ENCODE measurements around the gene NDUFB10. TPM values are rescaled to one million over a fixed set of nuclear protein-coding genes. Genes with fewer than 3 reads are reported as not detected.

The NDUFB10 gene
- total and polyA plus RNA-seq, 2 donors: 103 to 129 TPM

DNA sequence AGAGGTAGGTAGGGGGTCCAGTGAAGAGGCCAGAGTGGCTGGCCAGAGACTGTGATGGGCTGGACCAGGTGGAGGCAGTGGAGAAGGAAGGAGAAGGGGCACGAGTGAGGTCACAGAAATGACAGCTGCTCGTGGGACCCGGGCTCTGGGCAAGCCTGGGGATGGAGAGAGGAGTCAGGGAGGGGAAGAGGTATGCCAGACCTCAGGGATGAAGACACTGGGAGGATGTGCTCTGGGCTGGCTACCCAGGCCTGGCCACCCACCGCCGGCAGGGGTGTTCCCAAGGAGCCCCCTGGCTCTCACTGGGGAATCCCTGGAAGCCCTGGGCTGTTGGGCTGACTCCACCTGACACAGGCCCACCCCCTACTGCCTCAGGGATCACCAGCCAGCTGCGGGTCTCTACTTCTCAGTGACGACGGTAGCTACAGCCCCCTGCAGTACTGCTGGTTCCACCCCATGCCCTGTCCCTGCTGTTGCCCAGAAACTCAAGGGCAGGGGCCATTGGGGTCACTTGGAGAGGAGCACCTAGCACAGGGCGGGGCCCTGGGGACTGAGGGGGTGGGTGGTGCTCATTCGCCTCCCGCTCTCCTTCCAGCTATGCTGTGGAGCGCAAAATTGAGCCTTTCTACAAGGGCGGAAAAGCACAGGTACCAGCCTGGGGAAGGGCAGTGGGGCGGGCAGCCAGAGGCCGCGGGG, 14.3 kb downstream of the NDUFB10 start:
- H3K9me3 ChIP-seq (ENCODE audit: control insufficient read depth in 2 of 2, insufficient read depth in 1 of 2, low read length in 1 of 2): no peaks in the 10 kb centered on the region
- DNase-seq (ENCODE audit: low read depth in 6 of 9, low spot score in 9 of 9): no peak
- H3K4me3 ChIP-seq (ENCODE audit: low read length in 2 of 2): no peak overlapping the region
- peaks cover 7 to 18% of the 10 kb centered on the region in 2 donors for H3K4me1 ChIP-seq (ENCODE audit: control insufficient read depth in 2 of 2, insufficient read depth in 2 of 2, low read length in 2 of 2)
- H3K27me3 ChIP-seq (ENCODE audit: control insufficient read depth in 2 of 2, insufficient read depth in 1 of 2, low read length in 1 of 2): peaks cover 5 to 7% of the 10 kb centered on the region in 2 donors
- no peak overlapping the region for H3K27ac ChIP-seq (ENCODE audit: low read depth in 1 of 2, low read length in 1 of 2)
- peaks cover 37 to 48% of the 10 kb centered on the region in 2 donors for H3K36me3 ChIP-seq (ENCODE audit: control insufficient read depth in 2 of 2, insufficient read depth in 2 of 2, low read length in 1 of 2)
- WGBS: 98% methylated on average over 16 of the region's 16 CpGs

DNA sequence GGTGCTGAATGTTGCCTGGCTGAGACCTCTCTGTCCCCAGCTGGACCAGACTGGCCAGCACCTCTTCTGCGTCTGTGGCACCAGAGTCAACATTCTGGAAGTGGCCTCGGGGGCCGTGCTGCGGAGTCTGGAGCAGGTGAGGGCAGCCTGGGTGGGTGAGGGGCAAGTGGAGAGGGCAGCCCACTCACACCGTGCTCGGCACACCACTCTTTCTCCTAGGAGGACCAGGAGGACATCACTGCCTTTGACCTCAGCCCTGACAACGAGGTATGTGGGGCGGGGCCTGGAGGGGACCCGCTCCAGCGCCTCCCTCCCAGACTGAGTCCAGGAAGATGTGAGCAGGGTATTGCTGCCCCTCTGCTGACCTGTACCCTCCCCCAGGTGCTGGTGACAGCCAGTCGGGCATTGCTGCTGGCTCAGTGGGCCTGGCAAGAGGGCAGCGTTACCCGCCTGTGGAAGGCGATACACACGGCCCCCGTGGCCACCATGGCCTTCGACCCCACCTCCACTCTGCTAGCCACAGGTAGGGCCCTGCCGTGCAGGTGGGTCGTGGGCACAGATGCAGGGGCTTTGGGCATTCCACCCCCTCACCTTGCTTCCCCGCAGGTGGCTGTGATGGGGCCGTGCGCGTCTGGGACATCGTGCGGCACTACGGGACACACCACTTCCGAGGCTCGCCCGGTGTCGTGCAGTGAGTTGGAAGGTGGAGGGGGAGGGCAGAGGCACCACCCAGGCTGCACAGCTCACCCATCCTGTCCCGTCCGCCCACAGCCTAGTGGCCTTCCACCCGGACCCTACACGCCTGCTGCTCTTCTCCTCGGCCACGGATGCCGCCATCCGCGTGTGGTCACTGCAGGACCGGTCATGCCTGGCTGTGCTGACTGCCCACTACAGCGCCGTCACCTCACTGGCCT, 15.1 kb downstream of the NDUFB10 start:
- WGBS: 97% methylated on average over 42 of the region's 42 CpGs
- Histone ChIP-seq H3K4me3 (ENCODE audit: low read length in 2 of 2) (no peak overlapping the region), H3K27ac (ENCODE audit: low read depth in 1 of 2, low read length in 1 of 2) (no peak overlapping the region), H3K27me3 (ENCODE audit: control insufficient read depth in 2 of 2, insufficient read depth in 1 of 2, low read length in 1 of 2) (peaks cover 13 to 15% of the 10 kb centered on the region in 2 donors), H3K36me3 (ENCODE audit: control insufficient read depth in 2 of 2, insufficient read depth in 2 of 2, low read length in 1 of 2) (peaks cover 39 to 51% of the 10 kb centered on the region in 2 donors), H3K4me1 (ENCODE audit: control insufficient read depth in 2 of 2, insufficient read depth in 2 of 2, low read length in 2 of 2) (peaks cover 7 to 18% of the 10 kb centered on the region in 2 donors), H3K9me3 (ENCODE audit: control insufficient read depth in 2 of 2, insufficient read depth in 1 of 2, low read length in 1 of 2) (peaks cover 0 to 2% of the 10 kb centered on the region in 2 donors)
- DNase-seq (ENCODE audit: low read depth in 6 of 9, low spot score in 9 of 9): no peak

- Histone ChIP-seq H3K4me1 (ENCODE audit: control insufficient read depth in 2 of 2, insufficient read depth in 2 of 2, low read length in 2 of 2) (peaks cover 7 to 20% of the 10 kb centered on the region in 2 donors), H3K4me3 (ENCODE audit: low read length in 2 of 2) (no peak overlapping the region), H3K27ac (ENCODE audit: low read depth in 1 of 2, low read length in 1 of 2) (no peak overlapping the region), H3K27me3 (ENCODE audit: control insufficient read depth in 2 of 2, insufficient read depth in 1 of 2, low read length in 1 of 2) (peaks cover 25 to 27% of the 10 kb centered on the region in 2 donors), H3K36me3 (ENCODE audit: control insufficient read depth in 2 of 2, insufficient read depth in 2 of 2, low read length in 1 of 2) (peaks cover 39 to 51% of the 10 kb centered on the region in 2 donors), H3K9me3 (ENCODE audit: control insufficient read depth in 2 of 2, insufficient read depth in 1 of 2, low read length in 1 of 2) (peaks cover 2 to 9% of the 10 kb centered on the region in 2 donors)
- WGBS: 98% methylated on average over 33 of the region's 33 CpGs
- DNase-seq (ENCODE audit: low read depth in 6 of 9, low spot score in 9 of 9): no peak
These were observed 16.3 kb downstream of the NDUFB10 start for GRCh38 chr16:1975432-1976215.

GRCh38 chr16:1976216-1976520, 16.8 kb downstream of the NDUFB10 start:
- Histone ChIP-seq H3K4me1 (ENCODE audit: control insufficient read depth in 2 of 2, insufficient read depth in 2 of 2, low read length in 2 of 2) (peaks cover 3 to 15% of the 10 kb centered on the region in 2 donors), H3K4me3 (ENCODE audit: low read length in 2 of 2) (no peak overlapping the region), H3K27me3 (ENCODE audit: control insufficient read depth in 2 of 2, insufficient read depth in 1 of 2, low read length in 1 of 2) (peaks cover 30 to 32% of the 10 kb centered on the region in 2 donors), H3K36me3 (ENCODE audit: control insufficient read depth in 2 of 2, insufficient read depth in 2 of 2, low read length in 1 of 2) (peaks cover 39 to 51% of the 10 kb centered on the region in 2 donors), H3K27ac (ENCODE audit: low read depth in 1 of 2, low read length in 1 of 2) (no peak overlapping the region), H3K9me3 (ENCODE audit: control insufficient read depth in 2 of 2, insufficient read depth in 1 of 2, low read length in 1 of 2) (peaks cover 2 to 14% of the 10 kb centered on the region in 2 donors)
- no peak for DNase-seq (ENCODE audit: low read depth in 6 of 9, low spot score in 9 of 9)
- WGBS: 97% methylated on average over 8 of the region's 8 CpGs

- Histone ChIP-seq H3K27me3 (ENCODE audit: control insufficient read depth in 2 of 2, insufficient read depth in 1 of 2, low read length in 1 of 2) (peaks cover 41 to 43% of the 10 kb centered on the region in 2 donors), H3K27ac (ENCODE audit: low read depth in 1 of 2, low read length in 1 of 2) (no peak overlapping the region), H3K9me3 (ENCODE audit: control insufficient read depth in 2 of 2, insufficient read depth in 1 of 2, low read length in 1 of 2) (peaks cover 2 to 18% of the 10 kb centered on the region in 2 donors), H3K36me3 (ENCODE audit: control insufficient read depth in 2 of 2, insufficient read depth in 2 of 2, low read length in 1 of 2) (peaks cover 39 to 51% of the 10 kb centered on the region in 2 donors), H3K4me1 (ENCODE audit: control insufficient read depth in 2 of 2, insufficient read depth in 2 of 2, low read length in 2 of 2) (peaks cover 3 to 10% of the 10 kb centered on the region in 2 donors), H3K4me3 (ENCODE audit: low read length in 2 of 2) (no peak overlapping the region)
- WGBS: 97% methylated on average over 33 of the region's 33 CpGs
- no peak for DNase-seq (ENCODE audit: low read depth in 6 of 9, low spot score in 9 of 9)
These were observed 17.9 kb downstream of the NDUFB10 start for GRCh38 chr16:1976951-1977874.

GRCh38 chr16:1977875-1978268, 18.5 kb downstream of the NDUFB10 start:
- Histone ChIP-seq H3K27ac (ENCODE audit: low read depth in 1 of 2, low read length in 1 of 2) (no peak overlapping the region), H3K27me3 (ENCODE audit: control insufficient read depth in 2 of 2, insufficient read depth in 1 of 2, low read length in 1 of 2) (peaks cover 47 to 49% of the 10 kb centered on the region in 2 donors), H3K4me3 (ENCODE audit: low read length in 2 of 2) (no peak overlapping the region), H3K36me3 (ENCODE audit: control insufficient read depth in 2 of 2, insufficient read depth in 2 of 2, low read length in 1 of 2) (peaks cover 39 to 51% of the 10 kb centered on the region in 2 donors), H3K9me3 (ENCODE audit: control insufficient read depth in 2 of 2, insufficient read depth in 1 of 2, low read length in 1 of 2) (peaks cover 2 to 18% of the 10 kb centered on the region in 2 donors), H3K4me1 (ENCODE audit: control insufficient read depth in 2 of 2, insufficient read depth in 2 of 2, low read length in 2 of 2) (peaks cover 0 to 3% of the 10 kb centered on the region in 2 donors)
- WGBS: 97% methylated on average over 18 of the region's 18 CpGs
- DNase-seq (ENCODE audit: low read depth in 6 of 9, low spot score in 9 of 9): no peak

GRCh38 chr16:1978476-1979120, 19.3 kb downstream of the NDUFB10 start:
- peaks cover 39 to 51% of the 10 kb centered on the region in 2 donors for H3K36me3 ChIP-seq (ENCODE audit: control insufficient read depth in 2 of 2, insufficient read depth in 2 of 2, low read length in 1 of 2)
- DNase-seq (ENCODE audit: low read depth in 6 of 9, low spot score in 9 of 9): no peak
- 94% methylated on average over 37 of the region's 37 CpGs for WGBS
- H3K4me1 ChIP-seq (ENCODE audit: control insufficient read depth in 2 of 2, insufficient read depth in 2 of 2, low read length in 2 of 2): peaks cover 6 to 9% of the 10 kb centered on the region in 2 donors
- peaks cover 52 to 56% of the 10 kb centered on the region in 2 donors for H3K27me3 ChIP-seq (ENCODE audit: control insufficient read depth in 2 of 2, insufficient read depth in 1 of 2, low read length in 1 of 2)
- no peak overlapping the region for H3K4me3 ChIP-seq (ENCODE audit: low read length in 2 of 2)
- H3K27ac ChIP-seq (ENCODE audit: low read depth in 1 of 2, low read length in 1 of 2): no peak overlapping the region
- H3K9me3 ChIP-seq (ENCODE audit: control insufficient read depth in 2 of 2, insufficient read depth in 1 of 2, low read length in 1 of 2): peaks cover 2 to 25% of the 10 kb centered on the region in 2 donors
